GM12874 (cell line): ENCODE results near the gene SOX6.

Source experiments
- TF ChIP-seq, protein P1 (sequence below): IDR thresholded peaks from 2 replicates; pipeline ENCODE4 v1.5.1; 2011; ENCODE audit warnings: low read depth, mild to moderate bottlenecking, control low read depth, low read length, moderate library complexity; ENCODE audit not compliant: insufficient read depth

Gene SOX6

GRCh38 chr11:16149476-16149875 is 206.9 kb downstream of the SOX6 start:
- TF ChIP-seq, protein P1, sequence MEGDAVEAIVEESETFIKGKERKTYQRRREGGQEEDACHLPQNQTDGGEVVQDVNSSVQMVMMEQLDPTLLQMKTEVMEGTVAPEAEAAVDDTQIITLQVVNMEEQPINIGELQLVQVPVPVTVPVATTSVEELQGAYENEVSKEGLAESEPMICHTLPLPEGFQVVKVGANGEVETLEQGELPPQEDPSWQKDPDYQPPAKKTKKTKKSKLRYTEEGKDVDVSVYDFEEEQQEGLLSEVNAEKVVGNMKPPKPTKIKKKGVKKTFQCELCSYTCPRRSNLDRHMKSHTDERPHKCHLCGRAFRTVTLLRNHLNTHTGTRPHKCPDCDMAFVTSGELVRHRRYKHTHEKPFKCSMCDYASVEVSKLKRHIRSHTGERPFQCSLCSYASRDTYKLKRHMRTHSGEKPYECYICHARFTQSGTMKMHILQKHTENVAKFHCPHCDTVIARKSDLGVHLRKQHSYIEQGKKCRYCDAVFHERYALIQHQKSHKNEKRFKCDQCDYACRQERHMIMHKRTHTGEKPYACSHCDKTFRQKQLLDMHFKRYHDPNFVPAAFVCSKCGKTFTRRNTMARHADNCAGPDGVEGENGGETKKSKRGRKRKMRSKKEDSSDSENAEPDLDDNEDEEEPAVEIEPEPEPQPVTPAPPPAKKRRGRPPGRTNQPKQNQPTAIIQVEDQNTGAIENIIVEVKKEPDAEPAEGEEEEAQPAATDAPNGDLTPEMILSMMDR = no peak

DNA sequence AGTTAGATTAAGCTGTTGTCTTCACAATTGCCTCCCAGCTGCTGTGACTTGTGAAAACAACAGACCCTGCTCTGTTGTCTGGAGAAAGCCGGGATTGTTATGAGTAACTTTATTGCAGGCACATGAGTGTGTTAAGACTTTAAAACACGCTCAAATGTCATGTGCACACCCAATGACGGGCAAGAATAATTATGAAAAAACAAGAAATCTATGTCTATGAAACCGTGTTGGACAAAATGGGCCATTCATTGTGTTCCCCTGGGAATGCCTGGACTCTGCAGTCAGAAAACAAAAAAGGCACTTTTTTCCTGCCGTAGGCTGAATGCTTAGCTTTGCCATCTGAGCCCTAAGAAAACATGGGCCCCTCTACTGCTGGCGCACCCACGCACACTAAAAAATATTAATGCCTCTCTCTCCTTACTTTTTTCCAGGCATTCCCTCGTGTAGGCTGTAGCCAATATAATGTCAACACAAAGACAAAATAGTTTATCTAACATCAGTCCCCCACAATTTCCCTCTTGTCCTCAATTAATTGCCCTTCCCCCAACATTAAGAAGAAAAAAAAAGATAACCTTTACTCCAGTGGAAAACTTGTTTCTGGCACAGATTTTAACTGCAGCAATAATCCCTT is 207.9 kb downstream of the SOX6 start:
- TF ChIP-seq, protein P1 = no peak

DNA sequence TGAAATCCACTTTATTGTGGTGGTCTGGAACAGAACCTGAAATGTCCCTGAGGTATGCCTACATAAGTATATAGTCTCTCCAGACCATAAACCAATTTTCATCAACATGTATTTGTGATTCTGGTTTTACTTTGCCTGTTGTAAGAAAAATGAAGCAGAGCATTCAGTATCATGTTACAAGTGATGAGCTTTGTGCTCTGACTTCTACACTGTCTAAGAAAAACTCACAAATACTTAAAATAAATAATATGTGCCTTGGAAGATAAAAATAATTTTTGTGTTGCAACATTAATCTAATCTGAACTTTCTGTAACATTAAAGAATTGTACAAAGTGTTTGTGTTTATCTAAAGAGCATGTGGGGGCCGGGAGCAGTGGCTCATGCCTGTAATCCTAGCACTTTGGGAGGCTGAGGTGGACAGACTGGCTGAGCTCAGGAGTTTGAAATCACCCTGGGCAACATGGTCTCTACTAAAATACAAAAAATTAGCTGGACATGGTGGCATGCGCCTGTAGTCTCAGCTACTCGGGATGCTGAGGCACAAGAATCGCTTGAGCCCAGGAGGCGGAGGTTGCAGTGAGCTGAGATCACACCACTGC is 219.5 kb downstream of the SOX6 start:
- TF ChIP-seq, protein P1 = no peak

DNA sequence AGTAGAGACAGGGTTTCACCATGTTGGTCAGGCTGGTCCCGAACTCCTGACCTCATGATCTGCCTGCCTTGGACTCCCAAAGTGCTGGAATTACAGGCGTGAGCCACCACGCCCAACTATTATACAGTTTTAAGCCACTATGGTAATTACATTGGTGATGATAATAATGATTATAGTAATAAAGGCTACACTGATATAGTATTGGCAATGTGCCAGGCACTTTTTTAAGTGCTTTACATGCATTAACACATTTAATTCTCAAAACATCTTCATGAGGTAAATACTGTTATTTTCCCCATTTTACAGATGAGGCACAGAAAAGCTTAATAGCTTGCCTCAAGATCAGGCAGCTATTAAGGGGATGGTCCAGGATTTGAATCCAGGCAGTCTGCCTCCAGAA is 222.5 kb downstream of the SOX6 start:
- TF ChIP-seq, protein P1 = no peak

- TF ChIP-seq, protein P1 = no peak
Measured at GRCh38 chr11:16127732-16128131, 228.6 kb downstream of the SOX6 start.

DNA sequence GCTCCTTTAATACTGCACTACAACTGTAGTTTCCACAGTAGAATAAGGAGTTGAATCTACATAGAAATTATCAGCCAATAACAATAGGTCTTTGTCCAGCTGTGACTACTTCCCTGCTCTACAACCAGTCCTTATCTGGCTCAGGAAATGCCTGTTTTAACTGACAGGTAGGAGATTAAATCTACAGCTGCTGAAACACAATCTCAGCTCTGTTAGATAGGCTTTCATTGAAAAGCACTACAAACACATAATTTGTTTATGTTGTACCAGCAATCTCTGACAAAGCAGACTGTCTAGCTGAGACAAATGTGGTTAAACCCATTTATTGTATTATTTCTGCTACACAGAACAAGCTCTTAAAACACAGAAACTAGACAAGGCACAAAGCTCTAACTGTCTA is 230.0 kb downstream of the SOX6 start:
- TF ChIP-seq, protein P1 = no peak

- TF ChIP-seq, protein P1 = no peak
Measured at GRCh38 chr11:16125796-16126195, 230.6 kb downstream of the SOX6 start.
